Measurements from ENCODE around the gene LSM3.

LSM3 gene

GRCh38 chr3:14158370-14158769 lies 20.2 kb upstream of the LSM3 start:
- DNase-seq = no peak

DNA sequence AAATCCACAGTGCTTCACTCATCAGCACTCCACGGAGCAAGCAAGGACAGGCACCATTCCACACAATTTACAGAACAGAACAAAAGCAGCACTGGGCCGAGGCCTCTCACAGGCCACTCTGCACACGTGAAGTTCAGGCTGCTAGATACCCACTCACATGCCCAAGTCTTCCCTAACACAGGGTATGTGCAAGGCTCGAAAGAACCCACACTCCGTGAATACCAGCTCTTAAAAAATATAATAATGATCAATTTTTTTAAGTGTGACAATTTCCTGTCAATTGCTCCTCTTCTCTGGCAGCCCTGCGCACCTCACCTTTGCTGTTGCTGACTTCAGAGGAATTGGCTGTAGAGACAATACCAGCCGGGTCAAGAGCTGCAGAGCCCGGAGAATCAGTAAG lies 19.2 kb upstream of the LSM3 start:
- no peak for DNase-seq

DNA sequence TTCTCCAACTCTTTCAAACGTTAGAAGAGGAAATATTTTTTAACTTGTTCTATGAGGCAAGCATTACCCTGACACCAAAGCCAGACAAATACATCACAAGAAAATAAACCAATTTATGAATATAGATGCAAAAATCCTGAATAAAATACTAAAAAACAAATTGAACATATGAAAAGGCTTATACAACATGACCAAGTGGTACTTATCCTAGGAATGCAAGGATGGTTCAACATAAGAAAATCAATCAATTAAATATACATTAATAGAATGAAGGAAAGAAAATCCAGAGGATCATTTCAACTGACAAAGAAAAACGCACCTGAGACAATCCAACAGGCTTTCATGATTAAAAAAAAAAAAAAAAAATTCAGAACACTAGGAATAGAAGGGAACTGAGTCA lies 17.3 kb upstream of the LSM3 start:
- no peak for DNase-seq

DNA sequence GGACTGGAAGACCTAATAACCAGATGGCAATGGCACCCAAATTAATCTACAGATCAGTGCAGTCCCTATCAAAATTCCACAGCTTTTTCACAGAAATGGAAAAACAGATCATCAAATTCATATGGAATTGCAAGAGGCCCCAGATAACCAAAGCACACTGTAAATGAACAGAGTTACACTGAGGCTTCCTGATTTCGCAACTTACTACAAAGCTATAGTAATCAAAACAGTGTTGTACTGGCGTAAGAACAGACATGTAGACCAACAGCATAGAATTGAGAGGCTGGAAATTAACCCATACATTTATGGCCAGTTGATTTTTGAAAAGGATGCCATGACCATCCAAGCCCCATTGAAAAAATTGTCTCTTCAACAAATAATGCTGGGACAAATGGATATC lies 16.4 kb upstream of the LSM3 start:
- DNase-seq = no peak

DNA sequence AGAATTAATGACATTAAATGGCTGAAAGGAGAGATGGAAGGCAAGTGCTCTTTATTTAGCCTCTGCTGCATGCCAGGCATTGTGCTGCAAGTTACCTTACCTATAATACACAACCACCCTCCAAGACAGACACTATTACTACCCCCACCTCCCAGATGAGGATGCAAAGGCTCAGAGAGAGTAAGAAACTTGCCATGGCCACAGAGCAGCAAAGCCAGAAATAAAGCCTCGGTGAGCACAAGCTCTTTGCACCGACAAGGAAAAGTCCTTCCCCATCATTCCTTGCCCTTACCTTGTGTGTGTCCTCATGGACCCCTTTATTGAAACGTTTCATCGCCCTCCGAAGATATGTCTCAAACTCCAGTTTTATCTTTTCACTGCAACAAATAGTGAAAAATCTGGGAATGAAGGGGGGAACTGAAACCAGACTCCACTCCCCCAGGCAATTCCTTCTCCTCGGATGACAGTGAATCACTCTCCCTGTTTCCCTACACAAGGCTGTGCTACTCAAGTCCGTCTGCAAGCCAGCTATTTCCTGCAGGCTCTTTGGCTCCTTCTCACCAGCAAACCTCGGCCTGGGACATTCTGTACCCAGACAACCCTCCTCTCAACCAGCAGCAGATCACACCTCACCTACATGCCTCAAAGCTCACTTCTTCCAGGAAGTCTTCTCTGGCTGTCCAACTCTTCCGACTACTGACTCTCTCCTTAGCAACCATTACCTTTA lies 11.6 kb upstream of the LSM3 start:
- no peak for DNase-seq

GRCh38 chr3:14169435-14169834 lies 9.2 kb upstream of the LSM3 start:
- DNase-seq = no peak

DNA sequence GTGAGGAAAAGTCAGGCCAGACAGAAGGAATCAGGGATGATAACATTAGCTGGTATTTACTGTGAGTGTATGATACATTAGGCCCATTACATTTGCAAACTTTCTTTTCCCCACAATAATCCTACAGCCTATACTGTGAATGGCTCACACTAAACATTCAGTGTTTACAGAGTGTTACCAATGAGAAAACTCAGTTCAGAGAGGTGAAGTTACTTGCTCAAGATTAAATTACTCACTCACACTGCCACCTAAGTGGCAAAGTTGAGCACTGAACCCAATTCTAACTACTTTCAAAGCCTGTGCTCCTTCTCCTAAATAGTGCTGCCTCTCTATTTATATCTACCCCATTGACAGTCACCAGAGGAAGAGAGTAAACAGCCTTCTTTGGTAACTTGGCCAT lies 8.7 kb upstream of the LSM3 start:
- no peak for DNase-seq

GRCh38 chr3:14170531-14171159 lies 8.0 kb upstream of the LSM3 start:
- DNase-seq = no peak

DNA sequence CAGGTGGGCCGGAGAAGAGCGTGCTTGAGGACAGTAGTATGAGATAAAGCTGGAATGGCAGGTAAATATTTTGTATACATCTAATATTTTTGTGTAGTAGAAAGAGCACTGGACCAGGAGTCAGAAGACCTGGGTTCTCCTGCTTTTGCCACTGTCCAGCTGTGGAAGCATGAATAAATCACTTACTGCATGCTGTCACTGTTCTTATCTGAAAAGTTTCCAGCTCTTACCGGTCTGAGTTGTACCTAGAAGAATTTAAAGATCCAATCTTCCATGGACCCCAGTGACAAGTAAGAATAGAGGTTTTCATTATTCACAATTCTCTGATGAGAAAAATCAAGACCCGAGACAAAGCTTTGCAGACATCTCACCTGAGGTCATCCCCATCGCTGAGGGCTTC lies 6.1 kb upstream of the LSM3 start:
- DNase-seq = no peak

DNA sequence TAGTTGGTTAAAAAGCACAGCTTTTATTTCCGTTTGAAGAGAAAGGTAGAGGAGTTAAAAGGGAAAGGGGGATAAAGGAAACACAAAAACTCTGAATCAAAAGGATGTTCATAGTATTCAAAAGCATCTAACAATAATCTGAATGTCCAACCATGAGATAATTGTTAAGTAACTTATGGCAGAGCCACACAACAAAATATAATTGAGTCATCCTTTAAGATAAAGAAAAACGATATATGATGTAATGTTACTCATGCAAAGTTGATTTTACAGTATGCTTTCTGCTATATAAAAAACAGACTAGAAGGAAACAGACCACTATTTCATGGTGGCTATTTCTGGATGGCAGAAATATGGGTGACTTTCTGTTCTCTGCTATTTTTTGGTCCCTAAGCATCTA lies 4.1 kb upstream of the LSM3 start:
- no peak for DNase-seq

GRCh38 chr3:14175383-14176037 lies 3.1 kb upstream of the LSM3 start:
- peak; percentile 80 for DNase-seq

- DNase-seq = peak; percentile 17
Observed at GRCh38 chr3:14177580-14178246, 904 bp upstream of the LSM3 start.

GRCh38 chr3:14179114-14179465 lies 473 bp downstream of the LSM3 start:
- DNase-seq = no peak

- no peak for DNase-seq
Observed at GRCh38 chr3:14179795-14180194, 1.2 kb downstream of the LSM3 start.

GRCh38 chr3:14181253-14181652 lies 2.6 kb downstream of the LSM3 start:
- DNase-seq = no peak

- no peak for DNase-seq
Observed at GRCh38 chr3:14183015-14183577, 4.5 kb downstream of the LSM3 start.

- no peak for DNase-seq
Observed at GRCh38 chr3:14186854-14187458, 8.3 kb downstream of the LSM3 start.

- no peak for DNase-seq
Observed at GRCh38 chr3:14188041-14188754, 9.6 kb downstream of the LSM3 start.

DNA sequence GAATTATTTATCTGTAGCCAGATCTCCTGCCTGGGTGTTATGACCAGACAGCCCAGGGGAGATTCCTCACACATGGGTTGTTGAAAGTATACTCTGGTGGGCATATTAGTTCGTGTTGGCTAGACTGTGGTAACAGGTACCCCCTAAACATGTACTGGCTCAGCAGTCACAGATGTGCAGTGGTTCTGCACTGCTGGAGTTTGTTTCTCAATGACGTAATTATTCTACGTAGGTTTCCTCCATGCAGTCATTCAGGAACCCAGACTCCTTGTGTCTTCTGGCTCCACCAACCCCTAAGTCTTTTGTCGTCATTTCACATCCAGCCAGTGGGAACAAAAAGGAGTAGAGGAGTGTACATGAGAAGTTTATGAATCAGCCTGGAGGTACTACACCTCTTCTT lies 16.2 kb downstream of the LSM3 start:
- no peak for DNase-seq

GRCh38 chr3:14199641-14200040 lies 21.0 kb downstream of the LSM3 start:
- DNase-seq = no peak

GRCh38 chr3:14200276-14200675 lies 21.7 kb downstream of the LSM3 start:
- no peak for DNase-seq

DNA sequence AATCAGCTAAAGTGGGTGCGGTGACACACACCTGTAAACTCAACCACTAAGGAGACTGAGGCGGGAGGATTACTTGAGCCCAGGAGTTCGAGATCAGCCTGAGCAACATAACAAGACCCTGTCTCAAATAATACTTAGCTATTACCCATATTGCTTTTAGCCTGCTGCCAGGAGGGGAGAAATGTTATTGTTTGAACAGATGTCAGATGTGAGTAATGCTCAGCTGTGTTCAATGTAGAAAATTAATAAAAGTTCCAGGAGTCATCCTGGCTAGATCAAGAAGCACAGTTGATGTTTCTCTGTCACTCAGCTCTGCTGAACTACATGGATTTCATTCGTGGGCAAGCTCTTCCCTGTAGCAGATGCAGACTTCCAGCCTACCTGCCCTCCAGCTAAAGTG lies 22.2 kb downstream of the LSM3 start:
- DNase-seq = no peak
